Measurements from ENCODE around the gene SASH1.

GRCh38 chr6:148528292-148528691 is 185.7 kb downstream of the SASH1 start:
- TF ChIP-seq CTCF (IDR thresholded peaks at IDR 0.05; ENCODE audit: poor library complexity, severe bottlenecking) (no peak), EZH2 (IDR thresholded peaks at IDR 0.05; ENCODE audit: borderline replicate concordance, insufficient read depth, low read length, poor library complexity, severe bottlenecking) (no peak)

Data from neural cell (in vitro differentiated cells).